G401.6 (cell line): Measurements from ENCODE around the gene ZNF45.
"Not testable (repeated sequence)": the region's sequence is repeated elsewhere in the genome, so short reads cannot be mapped to it uniquely, and the experiment has no call there.

ENCODE experiments used
- FAIRE-seq: peaks from 2 replicates; lab custom pipeline; 2012; peaks lifted over from hg19 to GRCh38; lab: Jason Lieb, UNC

Gene ZNF45

GRCh38 chr19:43910884-43911283 is 24.2 kb downstream of the ZNF45 start:
- no peak for FAIRE-seq

- FAIRE-seq = no peak
Measured at GRCh38 chr19:43908659-43909058, 26.4 kb downstream of the ZNF45 start.

GRCh38 chr19:43906774-43907173 is 28.3 kb downstream of the ZNF45 start:
- FAIRE-seq = no peak

GRCh38 chr19:43905897-43906296 is 29.2 kb downstream of the ZNF45 start:
- FAIRE-seq = no peak

GRCh38 chr19:43902399-43902798 is 32.7 kb downstream of the ZNF45 start:
- no peak for FAIRE-seq

- no peak for FAIRE-seq
Measured at GRCh38 chr19:43901395-43902390, 33.4 kb downstream of the ZNF45 start.

GRCh38 chr19:43895727-43896308 is 39.3 kb downstream of the ZNF45 start:
- no peak for FAIRE-seq

GRCh38 chr19:43883864-43884263 is 51.2 kb downstream of the ZNF45 start, which contains the start of gene ZNF404:
Gene ZNF404 (minus strand): TSS chr19:43883964.
- no peak for FAIRE-seq

GRCh38 chr19:43880483-43880882 is 54.6 kb downstream of the ZNF45 start:
- no peak for FAIRE-seq

GRCh38 chr19:43872547-43873336 is 62.3 kb downstream of the ZNF45 start:
- FAIRE-seq = no peak

- not testable (repeated sequence) for FAIRE-seq
Measured at GRCh38 chr19:43866923-43867322, 68.2 kb downstream of the ZNF45 start.
